ENCODE results near the gene PTK7. TPM values are rescaled to one million over a fixed set of nuclear protein-coding genes. Genes with fewer than 3 reads are reported as not detected.

PTK7 gene
- total RNA-seq, 1 donor from 2014 or later = 155 TPM

DNA sequence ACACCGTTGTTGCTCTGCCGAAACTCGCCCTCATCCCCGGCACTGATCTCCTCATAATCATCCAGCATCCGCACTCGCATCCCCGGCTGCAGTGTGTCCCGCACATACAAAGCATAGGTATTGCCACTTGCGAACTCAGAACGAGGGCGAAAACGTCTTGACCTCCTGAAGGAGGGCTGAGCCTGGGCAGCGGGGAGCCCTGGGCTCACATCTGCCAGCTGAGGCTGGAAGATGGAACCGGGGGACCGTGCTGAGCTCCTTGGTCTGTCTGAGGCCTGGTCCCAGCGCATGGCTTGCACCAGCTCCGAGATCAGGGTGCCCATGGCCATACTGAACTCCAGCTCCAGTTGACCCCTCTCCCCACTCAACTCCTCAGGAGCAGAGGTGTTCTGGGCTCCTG lies 25.1 kb upstream of the PTK7 start:
- Mint-ChIP-seq H3K4me3 (peak overlapping the region; percentile 72), H3K36me3 (peaks cover 18% of the 10 kb centered on the region)

DNA sequence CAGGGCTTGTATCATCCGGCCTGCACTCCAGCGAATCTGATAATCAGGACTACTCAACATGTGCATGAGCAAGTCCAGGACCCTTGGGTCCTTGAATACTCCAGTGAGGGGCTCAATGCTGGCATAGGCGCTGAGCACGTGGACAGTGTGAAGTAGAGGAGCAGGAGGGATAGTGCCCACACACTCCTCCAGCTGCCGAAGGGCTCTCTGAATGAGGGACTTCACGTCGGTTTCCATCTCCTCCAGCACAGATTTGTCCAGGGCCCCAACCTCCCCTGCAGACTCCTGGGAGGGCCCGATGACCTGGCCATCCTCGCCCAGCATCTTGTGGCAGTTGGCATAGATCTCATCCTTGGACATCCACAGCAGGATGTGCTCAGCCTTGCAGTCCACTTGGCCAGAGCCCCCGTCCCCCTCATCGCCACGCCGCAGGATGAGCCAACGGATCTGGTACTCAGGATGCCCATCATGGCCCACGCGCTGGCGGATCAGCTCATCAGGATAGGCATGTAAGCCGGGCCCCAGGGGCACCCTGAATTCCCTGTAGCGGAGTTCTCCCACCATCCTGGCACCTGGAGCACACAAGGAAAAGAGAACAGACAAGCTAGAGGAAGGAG lies 23.8 kb upstream of the PTK7 start:
- Mint-ChIP-seq H3K27ac (peak overlapping the region; percentile 93), H3K4me1 (ENCODE audit: unreplicated experiment) (peaks cover 33% of the 10 kb centered on the region), H3K36me3 (peaks cover 18% of the 10 kb centered on the region), H3K4me3 (peak overlapping the region; percentile 95), H3K9me3 (no peaks in the 10 kb centered on the region), H3K27me3 (no peaks in the 10 kb centered on the region)
- no peak for DNase-seq (ENCODE audit: extremely low spot score, unreplicated experiment)
- TF ChIP-seq, protein P1, sequence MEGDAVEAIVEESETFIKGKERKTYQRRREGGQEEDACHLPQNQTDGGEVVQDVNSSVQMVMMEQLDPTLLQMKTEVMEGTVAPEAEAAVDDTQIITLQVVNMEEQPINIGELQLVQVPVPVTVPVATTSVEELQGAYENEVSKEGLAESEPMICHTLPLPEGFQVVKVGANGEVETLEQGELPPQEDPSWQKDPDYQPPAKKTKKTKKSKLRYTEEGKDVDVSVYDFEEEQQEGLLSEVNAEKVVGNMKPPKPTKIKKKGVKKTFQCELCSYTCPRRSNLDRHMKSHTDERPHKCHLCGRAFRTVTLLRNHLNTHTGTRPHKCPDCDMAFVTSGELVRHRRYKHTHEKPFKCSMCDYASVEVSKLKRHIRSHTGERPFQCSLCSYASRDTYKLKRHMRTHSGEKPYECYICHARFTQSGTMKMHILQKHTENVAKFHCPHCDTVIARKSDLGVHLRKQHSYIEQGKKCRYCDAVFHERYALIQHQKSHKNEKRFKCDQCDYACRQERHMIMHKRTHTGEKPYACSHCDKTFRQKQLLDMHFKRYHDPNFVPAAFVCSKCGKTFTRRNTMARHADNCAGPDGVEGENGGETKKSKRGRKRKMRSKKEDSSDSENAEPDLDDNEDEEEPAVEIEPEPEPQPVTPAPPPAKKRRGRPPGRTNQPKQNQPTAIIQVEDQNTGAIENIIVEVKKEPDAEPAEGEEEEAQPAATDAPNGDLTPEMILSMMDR (conservative IDR thresholded peaks at IDR 0.05) = no peak

More for the DNA sequence above, 25.1 kb upstream of the PTK7 start:
- no peaks in the 10 kb centered on the region for H3K27me3 Mint-ChIP-seq
- no peak for DNase-seq (ENCODE audit: extremely low spot score, unreplicated experiment)
- TF ChIP-seq, protein P1 (conservative IDR thresholded peaks at IDR 0.05) = no peak
- peaks cover 29% of the 10 kb centered on the region for H3K4me1 Mint-ChIP-seq (ENCODE audit: unreplicated experiment)
- no peaks in the 10 kb centered on the region for H3K9me3 Mint-ChIP-seq
- no peak overlapping the region for H3K27ac Mint-ChIP-seq

DNA sequence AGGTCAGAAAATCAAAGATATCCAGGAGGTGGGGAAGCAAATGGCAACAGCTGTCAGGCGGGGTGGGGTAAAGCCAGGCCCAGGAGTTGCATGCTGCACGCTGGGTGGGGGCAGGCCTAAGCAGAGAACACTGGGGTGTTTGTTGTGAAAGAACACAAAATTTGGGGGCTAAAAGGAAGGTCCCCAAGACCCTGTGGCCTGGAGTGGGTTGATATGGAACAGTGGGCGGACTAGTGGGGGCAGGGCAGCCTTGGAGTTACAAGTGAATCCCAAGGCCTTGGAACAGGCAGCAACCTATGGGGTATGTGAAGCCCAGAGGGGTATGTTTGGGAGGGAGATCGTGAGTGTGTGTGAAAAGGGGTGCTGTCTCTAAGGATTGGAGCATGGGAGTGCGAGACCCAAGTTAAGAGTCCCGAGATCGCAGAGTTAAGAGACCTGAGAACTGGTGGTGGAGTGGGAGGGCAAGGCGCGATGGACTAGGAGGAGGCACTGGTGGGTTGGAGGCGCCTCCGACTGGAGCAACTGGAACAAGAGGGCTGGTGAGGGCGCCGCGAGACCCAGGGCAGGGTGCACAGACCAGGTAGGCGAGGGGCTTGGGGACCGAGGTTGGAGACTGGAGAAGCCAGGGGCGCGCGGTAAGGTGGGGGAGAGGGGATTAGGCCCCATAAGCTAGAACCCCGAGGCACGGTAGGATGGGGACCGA lies 23.1 kb upstream of the PTK7 start:
- no peaks in the 10 kb centered on the region for H3K27me3 Mint-ChIP-seq
- TF ChIP-seq, protein P1 (conservative IDR thresholded peaks at IDR 0.05) = no peak
- H3K4me3 Mint-ChIP-seq = peak overlapping the region; percentile 95
- peaks cover 36% of the 10 kb centered on the region for H3K4me1 Mint-ChIP-seq (ENCODE audit: unreplicated experiment)
- no peak for DNase-seq (ENCODE audit: extremely low spot score, unreplicated experiment)
- H3K27ac Mint-ChIP-seq = peak overlapping the region; percentile 93
- H3K36me3 Mint-ChIP-seq = peaks cover 15% of the 10 kb centered on the region
- H3K9me3 Mint-ChIP-seq = no peaks in the 10 kb centered on the region

DNA sequence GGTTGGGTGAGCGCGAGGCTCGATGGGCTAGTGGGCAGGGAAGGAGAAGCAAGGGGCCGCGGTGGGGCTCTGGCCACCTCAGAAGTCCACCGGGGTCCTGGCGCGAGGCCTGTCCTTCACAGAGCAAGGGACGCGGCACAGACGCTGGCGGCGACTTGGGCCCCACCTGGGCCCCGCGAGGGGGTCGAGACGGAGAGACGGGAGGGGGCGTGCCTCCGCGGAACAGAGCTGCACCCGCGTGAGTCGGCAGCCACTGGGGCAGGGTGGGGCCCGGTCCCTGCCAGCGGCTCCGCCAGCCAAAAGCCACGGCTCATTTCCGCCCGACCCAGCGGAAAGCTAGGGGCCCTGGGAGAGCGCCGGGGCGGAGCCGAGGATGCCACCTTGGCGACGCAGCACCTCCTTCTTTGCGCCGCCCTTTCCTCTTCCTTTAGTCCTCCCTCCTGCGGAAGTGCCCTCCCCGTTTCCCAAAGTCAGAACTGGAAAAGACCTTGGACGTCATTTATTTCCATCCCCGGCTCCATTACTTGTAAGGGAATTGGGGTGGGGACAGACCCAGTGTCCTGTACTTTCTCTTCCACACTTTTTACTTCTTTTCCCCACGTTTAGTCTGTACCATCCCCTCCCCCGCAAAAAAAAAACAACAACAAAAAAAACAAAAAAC lies 22.4 kb upstream of the PTK7 start, which contains the start of gene CUL7:
CUL7 (minus strand) TSS at position 307 of the 661 bp plus-strand sequence. CDS start 1,063 bp downstream, outside the sequence.
- H3K36me3 Mint-ChIP-seq = peaks cover 15% of the 10 kb centered on the region
- no peaks in the 10 kb centered on the region for H3K9me3 Mint-ChIP-seq
- peaks cover 42% of the 10 kb centered on the region for H3K4me1 Mint-ChIP-seq (ENCODE audit: unreplicated experiment)
- H3K27ac Mint-ChIP-seq = peak within 1 kb of the TSS; percentile 93
- TF ChIP-seq, protein P1 (conservative IDR thresholded peaks at IDR 0.05) = peak; percentile 12
- no peaks in the 10 kb centered on the region for H3K27me3 Mint-ChIP-seq
- peak; percentile 90 for DNase-seq (ENCODE audit: extremely low spot score, unreplicated experiment)
- peak within 1 kb of the TSS; percentile 95 for H3K4me3 Mint-ChIP-seq

DNA sequence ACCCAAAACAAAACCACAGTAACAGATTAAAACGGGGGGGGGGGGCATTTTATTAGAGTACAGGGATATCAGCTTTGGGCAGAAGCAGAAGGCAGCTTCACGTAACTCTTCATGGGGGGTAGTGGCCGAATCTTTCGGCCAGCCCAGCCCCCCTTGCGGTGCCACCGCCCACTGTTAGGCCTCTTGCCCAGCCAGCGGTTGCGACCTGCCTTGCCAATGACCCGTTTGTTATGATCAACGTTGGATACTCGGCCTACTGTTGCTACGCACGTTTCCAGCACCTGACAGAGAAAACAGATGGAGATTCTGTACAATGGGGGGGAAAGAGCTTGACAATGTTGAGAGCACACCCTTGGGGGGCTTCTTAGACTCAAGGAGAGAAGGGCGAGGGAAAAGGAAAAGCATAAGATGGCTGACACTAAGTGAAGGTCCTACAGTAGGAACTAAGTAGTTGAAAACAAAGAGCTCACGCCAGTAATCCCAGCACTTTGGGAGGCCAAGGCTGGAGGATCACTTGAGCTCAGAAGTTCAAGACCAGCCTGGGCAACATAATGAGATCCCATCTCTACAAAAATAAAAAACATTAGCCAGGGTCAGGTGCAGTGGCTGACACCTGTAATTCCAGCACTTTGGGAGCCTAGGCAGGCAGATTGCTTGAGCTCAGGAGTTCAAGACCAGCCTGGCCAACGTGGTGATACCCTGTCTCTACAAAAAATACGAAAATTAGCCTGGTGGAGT lies 21.7 kb upstream of the PTK7 start:
- H3K4me1 Mint-ChIP-seq (ENCODE audit: unreplicated experiment) = peaks cover 45% of the 10 kb centered on the region
- peaks cover 15% of the 10 kb centered on the region for H3K36me3 Mint-ChIP-seq
- no peak for DNase-seq (ENCODE audit: extremely low spot score, unreplicated experiment)
- TF ChIP-seq, protein P1 (conservative IDR thresholded peaks at IDR 0.05) = no peak
- no peaks in the 10 kb centered on the region for H3K27me3 Mint-ChIP-seq
- H3K27ac Mint-ChIP-seq = peak overlapping the region; percentile 93
- no peaks in the 10 kb centered on the region for H3K9me3 Mint-ChIP-seq
- peak overlapping the region; percentile 95 for H3K4me3 Mint-ChIP-seq
